ENCODE measurements around the gene LCP2.

- TF ChIP-seq CTCF (IDR thresholded peaks at IDR 0.05) (no peak), EZH2phosphoT487 (IDR thresholded peaks at IDR 0.05) (no peak)
Observed at GRCh38 chr5:170252720-170253350, 44.7 kb downstream of the LCP2 start.
